ENCODE measurements around the gene RTN3.
A peak's percentile ranks its signal among the peaks of the same experiment; 100 is the strongest.

Gene RTN3

DNA sequence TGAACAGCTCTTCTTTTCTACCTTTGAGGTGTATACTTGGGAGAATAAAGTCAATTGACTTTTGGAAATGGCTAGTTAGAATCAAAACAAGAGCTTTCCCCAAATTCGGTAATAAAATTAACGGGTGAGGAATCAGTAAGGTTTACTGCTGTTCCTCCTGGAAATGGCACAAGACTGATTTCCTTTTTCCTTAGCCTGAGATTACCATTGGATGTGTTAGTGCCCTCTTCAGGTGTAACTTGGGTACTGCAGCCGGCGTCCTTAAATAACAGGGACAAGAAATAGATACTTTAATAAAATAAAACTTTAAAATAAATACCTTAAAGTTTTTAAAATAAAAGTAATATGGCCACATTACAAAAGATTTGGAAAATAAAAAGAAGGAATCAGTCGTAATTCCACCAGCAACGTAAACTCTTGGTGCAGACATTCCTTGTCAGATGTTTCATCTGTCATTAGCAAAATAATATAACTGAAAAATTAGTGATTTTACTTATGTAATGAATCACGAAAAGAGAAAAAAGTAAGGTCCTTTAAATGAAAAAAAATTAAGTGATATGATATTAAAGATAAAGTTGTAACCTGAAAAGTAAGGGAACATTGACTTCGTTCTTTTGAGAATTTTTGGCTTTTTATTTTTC, 57.5 kb downstream of the RTN3 start:
- peak; percentile 56 for DNase-seq (ENCODE audit: low spot score)

DNA sequence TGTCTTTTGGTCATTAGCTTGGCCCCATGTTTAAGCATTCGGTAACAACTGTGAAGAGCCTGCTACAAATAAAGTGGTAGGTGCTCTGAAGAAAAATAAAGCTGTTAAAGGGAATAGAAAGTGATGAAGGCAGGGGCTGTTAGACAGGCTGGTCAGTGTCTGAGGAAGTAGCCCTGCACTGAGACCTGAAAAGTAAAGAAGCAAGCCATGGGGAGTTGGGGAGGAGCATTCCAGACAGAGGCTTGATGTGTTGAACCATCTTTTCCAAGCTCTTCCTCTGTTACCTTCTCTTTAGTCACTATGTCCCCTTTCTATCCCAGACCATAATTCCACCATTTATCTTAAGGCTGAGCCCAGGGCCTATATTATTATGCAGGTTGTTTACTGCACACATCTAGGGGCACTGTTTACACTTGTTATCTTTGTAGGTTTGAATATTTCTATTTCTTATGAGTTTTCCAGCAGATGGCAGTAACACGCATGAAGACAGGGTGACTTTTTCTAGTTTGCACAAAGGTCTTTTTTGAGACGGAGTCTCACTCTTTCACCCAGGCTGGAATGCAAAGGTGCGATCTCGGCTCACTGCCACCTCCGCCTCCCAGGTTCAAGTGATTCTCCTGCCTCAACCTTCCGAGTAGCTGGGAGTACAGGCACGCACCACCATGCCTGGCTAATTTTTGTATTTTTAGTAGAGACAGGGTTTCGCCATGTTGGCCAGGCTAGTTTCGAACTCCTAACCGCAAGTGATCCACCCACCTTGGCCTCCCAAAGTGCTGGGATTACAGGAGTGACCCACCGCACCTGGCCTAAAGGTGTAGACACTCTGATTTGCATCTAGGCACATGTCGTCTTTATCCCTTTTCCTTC, 64.2 kb downstream of the RTN3 start:
- no peak for DNase-seq (ENCODE audit: low spot score)

DNA sequence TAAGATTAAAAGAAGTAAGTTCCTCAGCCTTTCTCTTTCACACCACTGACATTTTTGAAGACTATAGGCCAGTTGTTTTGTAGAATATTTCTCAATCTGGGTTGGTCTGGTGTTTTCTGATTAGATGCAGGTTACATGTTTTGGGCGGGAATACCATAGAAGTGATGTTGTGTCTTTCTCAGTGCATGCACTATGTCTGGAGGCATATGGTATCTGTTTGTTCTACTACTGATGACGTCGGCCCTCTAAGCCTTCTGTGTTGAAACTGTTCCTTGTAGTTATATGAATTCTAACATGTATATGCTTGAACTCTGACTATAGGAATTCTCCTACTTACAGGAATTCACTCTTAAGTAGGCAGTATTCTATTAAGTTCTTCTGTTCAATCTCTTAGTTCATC, 65.7 kb downstream of the RTN3 start:
- DNase-seq (ENCODE audit: low spot score): no peak

DNA sequence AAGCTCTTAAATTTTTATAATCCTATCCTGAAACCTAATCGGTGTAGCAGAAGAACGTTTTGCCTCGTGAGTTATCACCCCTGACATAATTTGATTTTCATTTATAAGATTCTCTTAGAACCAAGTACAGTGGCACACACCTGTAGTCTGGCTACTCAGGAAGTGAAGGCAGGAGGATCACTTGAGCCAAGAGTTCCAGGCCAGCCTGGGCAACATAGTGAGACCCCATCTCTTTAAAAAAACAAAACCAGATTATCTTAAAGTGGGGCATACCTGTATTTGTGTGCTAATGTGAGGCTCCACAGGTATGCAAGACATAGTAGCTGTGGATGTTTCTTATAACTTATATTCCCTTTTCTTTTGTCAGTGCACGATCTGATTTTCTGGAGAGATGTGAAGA, 68.3 kb downstream of the RTN3 start:
- DNase-seq (ENCODE audit: low spot score): no peak

DNA sequence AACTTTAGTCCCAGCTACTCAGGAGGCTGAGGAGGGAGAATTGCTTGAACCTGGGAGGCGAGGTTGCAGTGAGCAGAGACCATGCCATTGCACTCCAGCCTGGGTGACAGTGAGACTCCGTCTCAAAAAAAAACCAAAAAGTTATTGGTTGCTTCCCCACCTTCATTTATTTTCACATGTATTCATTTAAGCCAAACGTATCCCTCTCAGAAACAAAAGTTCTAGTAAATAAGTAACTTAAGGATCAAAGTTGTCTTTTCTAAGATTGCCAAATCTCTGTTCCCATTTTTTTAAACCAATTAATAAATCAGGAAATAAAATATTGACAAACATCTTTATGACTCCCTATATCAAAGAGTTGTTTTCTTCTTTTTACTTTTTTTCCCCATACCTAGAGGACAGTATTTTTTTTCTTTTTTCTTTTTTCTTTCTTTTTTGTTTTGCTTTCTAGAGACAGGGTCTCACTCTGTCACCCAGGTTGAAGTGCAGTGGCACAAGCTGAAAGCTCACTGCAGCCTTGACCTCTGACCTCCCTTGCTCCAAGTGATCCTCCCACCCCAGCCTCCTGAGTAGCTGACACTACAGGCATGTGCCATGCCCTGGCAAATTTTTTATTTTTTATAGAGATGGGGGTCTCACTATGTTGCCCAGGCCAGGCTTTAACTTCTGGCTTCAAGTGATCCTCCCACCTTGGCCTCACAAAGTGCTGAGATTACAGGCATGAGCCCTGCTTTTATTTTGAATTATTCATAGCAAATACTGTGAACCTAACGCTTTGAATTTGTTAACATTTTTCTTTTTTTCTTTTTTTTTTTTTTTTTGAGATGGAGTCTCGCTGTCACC, 75.8 kb downstream of the RTN3 start:
- DNase-seq (ENCODE audit: low spot score): no peak

DNA sequence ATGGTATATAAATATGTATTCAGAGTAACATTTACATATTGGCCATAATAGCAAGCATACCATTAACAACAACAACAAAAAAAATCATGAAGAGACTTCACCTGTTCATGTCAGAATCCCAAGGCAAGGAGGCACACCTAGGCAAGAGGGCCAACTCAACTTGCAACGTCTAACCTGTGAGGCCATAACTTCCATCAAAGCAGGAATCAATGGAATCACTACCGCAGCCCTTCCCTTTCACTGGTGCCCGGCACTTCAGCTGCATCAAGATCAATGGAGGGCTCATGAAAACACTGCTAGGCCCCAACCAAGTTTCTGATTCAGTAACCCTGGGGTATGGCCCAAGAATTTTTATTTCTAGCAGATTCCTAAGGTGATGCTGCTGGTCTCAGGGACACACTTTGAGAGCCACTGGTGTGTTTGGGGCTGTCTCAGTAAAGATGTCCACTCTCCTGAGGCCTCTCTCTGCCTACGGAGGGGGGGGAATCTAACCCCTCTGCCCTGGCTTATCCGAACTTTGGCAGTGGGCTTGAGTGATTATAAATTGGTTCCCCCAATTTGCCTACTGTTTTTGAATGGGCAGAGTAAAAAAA, 79.3 kb downstream of the RTN3 start:
- DNase-seq (ENCODE audit: low spot score): no peak

DNA sequence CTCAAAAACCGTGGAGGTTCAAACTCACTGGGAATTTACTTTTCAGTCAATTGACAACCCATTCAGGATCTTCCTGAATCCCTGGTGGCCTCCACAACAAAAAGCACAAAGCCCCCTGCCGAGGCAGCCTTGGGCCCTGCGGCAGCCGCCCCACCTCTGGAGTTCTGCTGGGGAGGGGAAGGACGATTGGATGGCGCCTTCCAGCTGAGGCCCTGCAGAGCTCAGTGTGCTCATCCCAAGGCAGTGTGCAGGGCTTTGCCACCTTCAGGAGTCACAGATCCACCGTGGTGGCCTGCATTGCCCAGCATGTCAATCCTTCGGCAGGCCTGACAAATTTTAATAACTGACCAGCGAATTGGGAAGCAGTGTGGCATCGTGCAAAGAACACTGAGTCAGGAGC, 79.9 kb downstream of the RTN3 start:
- DNase-seq (ENCODE audit: low spot score): no peak

DNA sequence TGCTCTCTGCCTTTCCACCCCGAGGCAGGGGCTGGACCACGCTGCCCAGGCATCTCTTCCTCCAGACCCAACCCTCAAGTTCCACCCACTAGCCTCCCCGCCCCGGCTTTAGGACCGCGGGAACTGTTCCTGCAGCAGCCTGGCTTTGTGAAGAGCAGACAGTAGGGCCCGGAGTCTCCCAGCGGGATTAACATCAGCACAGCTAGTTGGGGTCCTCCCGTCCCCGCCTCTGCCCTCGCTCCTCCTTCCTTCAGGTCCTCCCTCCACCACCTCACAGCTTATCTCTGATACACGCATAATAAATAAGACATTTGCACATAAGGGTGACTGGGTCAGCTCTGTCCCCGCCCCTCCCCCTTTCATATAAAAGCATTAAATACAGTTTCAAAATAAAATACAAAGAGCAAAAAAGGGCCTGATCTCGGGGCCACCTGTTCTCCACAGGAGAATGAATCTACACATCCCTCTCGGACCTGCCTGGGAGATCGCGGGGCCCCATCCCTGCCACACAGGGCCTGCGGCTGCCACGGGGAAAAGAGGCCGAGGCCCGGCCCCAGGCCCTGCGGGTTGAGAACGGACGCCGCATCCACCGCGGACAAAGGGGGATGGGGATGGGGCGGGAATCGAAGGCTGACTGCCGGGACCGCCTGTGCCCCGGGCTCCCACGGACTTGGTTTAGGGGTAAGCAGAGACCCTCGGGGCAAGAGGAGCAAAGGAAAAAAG, 80.8 kb downstream of the RTN3 start:
- DNase-seq (ENCODE audit: low spot score): peak; percentile 23

DNA sequence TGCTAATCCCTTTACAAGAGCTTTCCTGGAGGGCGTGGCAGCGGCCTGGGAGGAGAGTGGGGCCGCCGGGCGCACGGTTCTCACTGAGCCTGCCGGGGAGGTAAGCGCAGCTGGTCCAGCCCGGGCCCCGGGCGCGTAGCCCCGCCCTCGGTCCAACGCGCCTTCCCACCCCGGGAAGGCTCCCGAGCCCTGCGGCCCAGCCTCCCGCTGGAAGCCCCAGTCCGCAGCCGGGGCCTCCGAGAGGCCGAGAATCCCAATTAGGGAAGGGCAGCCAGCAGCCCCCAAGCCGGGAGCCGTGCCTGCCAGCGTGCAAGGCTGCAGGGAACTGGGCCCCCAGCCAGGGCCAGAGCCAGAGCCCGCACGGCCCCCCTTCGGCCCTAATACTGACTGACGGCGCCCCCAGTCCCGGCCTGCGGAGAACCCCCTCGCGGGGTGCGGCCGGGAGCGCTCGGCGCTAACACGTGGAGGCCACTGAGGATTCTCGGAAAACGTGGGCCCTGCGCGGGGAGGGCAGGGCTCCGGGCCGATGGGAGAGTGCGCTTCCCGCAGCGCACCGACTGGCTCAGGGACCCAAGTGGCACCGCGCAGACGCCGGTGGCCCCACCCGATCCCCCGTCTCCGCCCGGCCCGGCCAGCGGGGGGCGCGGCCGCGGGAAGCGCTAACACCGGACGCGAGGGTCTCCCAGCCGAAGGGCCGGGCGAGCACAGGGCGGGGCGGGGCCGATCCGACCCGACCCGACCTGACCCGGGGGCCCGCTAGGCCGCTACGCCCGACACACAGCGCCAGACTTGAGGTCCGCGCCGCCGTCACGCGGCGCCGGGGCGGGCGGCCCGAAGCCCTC, 81.6 kb downstream of the RTN3 start:
- peak; percentile 63 for DNase-seq (ENCODE audit: low spot score)

DNA sequence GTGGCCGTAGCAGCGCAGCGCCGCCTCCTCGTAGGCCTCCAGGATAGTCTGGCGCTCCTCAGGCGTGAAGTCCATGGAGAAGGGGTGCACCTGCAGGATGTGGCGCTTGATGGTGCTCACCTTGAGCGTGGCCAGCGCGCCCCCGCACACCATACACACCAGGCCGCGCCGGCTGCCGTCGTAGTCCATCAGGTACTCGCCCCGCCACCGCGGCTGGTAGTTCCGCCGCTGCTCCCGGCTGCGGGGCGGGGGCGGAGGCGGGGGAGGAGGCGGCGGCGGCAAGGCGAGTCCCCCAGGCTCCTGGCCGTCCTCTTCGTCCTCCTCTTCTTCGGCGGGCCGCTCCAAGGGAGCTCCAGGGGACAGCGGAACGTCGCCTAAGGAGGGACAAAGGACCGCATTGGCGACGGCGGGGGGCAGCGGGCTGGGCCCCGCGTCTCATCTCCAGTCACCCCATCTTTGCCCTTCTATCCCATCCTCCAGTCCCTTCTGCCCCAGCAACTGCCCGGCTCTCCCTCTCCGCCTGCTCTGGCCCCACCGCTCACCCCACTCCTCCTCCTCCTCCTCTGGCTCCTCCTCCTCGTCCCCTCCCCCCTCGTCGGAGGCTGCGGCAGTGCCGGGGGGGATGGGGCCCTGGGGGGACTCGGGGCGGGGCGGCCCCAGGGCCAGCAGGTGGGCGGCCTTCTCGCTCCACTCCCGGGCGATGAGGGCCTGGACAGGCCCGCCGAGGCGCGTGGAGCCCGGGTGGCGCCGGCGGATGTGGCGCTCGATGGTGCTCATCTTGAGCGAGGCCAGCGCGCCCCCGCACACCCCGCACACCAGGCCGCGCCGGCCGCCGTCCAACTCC, 82.4 kb downstream of the RTN3 start:
- peak; percentile 24 for DNase-seq (ENCODE audit: low spot score)

DNA sequence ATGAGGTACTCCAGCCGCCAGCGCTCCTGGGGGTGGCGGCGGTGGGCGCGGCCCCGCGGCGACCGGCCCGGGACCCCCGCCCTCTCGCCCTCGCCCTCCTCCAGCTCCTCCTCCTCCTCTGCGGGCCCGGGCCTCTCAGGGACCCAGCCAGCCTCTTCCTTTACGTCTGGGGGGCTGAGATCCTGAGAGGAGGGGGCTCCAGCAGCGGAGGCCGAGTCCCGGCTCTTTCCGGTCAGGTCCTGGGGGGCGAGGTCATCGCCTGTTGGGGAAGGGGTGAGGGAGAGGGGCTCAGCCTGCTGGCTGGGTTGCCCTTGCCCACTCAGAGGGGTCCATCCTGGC, 83.0 kb downstream of the RTN3 start:
- DNase-seq (ENCODE audit: low spot score): no peak

DNA sequence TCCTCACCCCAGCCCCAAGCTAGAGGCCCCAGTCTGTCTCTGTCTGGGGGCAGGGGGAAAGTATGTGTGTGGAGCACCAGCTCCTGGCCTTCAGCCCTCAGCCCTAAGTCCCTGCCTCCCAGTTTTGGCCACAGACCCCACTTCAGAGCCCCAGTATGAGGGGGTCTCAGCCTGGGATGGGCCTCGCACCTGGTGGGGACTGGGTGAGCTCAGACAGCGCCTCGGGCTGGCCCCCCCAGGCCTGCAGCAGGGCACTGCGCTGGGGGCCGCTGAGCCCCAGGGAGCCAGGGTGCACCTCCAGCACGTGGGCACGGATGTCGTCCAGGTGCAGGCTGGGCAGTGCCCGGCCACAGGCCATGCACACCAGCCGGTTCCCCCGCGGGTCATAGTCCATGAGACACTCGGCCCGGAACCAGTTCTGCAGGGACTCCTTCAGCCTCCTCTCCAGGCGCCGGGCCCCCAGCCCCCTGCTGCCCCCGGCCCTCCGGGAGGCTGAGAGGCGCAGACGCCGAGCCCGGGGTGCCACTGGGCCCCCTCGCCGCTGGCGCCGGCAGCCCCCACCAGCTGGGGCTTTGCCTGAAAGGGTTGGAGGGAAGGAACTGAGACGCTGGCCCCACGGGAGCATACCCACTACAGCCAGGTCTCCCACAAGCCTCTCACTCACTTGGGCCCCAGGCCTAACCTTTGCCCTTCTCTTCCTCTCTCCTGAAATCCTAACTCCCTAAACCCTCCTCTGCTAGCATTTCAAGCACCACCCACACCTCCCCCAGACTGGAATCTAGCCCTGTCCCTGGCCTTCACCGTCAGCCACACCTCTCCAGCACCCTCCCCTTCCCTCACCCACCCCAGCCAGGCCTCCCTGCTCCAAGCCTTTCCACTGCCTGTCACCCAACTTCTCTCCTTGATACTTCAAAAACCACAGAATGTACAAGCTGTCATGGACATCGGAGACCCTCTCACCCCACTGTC, 83.7 kb downstream of the RTN3 start:
- peak; percentile 25 for DNase-seq (ENCODE audit: low spot score)

DNA sequence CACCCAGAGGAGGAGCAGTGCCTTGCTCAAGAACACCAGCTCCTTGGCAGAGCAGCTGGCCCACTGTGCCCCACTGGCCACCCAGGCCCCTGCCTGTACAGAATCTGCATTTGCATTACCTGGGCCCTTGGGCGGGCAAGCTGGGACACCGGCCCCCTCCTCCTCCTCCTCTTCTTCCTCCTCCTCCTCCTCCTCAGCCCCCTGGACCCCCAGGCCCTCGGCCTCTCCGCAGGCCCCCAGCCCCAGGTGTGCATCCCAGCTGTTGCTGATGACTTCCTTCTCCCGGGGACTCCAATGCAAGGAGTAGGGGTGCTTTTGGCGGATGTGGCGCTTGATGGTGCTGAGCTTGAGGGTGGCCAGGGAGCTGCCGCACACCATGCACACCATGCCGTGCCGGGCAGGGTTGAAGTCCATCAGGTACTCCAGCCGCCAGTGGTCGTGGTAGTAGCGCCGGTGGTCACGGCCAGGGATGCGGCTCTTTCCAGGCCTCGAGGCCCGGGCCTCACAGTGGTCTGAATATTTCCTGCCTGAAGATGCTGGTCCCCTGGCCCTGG, 84.5 kb downstream of the RTN3 start:
- DNase-seq (ENCODE audit: low spot score): no peak

DNA sequence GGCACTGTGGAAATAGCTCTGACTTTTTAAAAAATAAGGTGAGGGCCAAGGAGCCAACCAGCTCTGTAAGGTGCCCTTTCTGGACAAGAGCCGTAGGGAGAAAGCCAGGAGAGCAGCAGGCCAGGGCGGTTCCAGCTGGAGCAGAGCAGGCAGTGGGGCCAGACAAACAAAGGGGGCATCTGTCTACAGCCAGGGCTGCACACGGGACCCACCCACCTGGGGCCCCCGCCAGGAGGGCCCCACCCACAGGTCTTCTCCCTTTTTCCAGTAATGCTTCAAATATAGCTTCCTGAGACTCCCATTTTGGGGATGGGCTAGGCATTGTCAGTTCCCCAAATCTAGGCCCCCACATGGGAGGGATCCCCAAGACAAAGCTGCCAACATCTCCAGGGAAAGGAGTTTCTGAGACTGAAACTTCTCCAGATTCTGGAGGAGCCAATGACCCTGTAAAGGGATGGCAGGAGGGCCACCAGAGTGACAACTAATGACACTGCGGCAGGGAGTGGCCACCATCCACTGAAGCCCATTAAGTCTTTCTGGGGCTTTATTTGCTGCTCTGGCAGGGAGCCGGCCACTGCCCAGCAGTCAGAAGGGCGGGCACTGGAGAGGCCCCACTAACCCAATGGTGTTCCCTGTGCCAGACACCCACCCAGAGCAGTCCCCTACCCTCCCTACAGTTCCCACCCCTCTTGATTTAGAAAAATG, 85.4 kb downstream of the RTN3 start:
- DNase-seq (ENCODE audit: low spot score): no peak

DNA sequence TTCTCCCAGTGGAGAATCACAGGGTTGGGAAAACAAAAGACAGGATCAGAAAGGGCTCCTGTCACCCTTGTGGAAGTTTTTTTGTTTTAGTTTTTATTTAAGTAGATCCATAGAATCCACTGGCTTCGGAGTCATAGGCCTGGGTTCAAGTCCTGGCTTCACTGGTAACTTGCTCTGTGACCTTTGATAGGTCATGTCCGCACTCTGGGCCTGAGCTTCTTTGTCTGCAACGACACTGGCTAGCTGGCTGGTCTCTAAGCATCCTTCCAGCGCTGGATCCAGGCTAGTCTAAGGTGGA, 85.9 kb downstream of the RTN3 start:
- DNase-seq (ENCODE audit: low spot score): no peak

DNA sequence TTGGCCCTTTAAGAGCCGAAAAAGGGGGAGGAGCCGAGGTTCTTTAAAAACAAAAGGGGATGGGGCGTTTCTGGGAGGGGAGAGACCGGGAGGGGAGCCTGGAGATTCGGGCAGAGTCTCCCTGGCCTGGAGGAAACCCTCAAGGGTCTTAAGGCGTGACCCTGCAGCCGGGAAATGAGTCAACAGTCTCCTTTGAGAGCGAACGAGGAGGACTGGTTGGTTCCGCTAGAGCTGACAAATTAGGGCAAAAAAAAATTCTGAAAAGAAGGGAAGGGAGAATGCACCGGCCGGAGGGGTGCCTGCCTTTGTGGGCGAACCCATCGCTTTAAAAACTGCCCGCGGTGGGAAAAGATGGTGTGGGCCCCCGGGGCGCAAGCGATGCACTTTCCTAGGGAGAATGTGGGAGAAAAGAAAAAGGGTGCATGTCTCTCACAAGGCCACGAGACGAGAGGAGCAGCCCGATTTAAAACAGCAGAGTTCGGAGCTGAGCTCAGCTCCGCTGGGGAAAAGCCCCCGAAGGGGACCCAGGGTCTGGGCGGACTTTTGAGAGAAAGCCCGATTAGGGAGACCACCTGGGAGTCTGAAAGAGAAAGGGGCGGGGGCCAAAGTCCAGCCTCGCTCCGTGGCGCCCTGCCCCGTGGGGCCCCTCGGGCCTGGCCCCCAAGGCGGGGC, 86.4 kb downstream of the RTN3 start:
- DNase-seq (ENCODE audit: low spot score): peak; percentile 80

Data from AG08396 (cell line).